Hepatocyte (in vitro differentiated cells): ENCODE measurements around the gene RABGAP1.

Experiments used
- EZH2 ChIP-seq: fragments of 200-600 bp; sonication (generic); IDR thresholded peaks from 2 replicates; pipeline ENCODE4 v1.6.1; 2016; ENCODE audit warnings: antibody characterized with exemption, mild to moderate bottlenecking, borderline replicate concordance
- TF ChIP-seq, protein P1 (sequence below): fragments of 200-600 bp; sonication (generic); IDR thresholded peaks from 2 replicates; pipeline ENCODE4 v1.5.1; 2016; ENCODE audit warnings: antibody characterized with exemption, mild to moderate bottlenecking; ENCODE audit not compliant: poor library complexity

DNA sequence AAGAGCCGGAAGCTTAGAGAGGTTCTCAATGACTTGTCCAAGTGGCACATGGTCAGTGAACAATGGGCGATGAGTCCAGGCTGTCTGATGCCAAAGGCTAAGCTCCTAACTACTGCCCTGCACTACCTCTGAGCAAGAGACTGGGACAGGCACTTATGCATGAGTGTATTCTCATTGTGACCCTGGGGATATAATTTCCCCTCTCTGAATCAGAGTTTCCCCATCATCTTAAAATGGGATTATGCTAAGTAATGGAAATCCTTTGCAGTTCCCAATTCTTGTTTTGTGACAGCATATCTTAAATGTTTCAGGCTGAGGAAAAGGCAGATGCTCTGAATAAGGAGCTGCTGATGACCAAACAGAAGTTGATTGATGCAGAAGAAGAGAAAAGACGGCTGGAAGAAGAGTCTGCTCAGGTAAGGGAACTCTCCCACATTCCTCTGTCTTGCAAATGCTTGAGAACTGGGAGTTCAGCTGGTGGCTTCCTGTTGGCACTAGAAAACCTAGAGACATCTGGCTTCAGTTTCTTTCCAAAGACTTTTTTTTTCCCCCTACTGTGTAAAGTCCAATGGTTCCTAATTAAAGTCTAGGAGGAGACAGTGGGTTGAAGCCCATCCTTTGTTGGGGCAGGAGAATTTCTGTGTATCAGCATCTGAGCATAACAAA lies 156.7 kb downstream of the RABGAP1 start:
- TF ChIP-seq, protein P1, sequence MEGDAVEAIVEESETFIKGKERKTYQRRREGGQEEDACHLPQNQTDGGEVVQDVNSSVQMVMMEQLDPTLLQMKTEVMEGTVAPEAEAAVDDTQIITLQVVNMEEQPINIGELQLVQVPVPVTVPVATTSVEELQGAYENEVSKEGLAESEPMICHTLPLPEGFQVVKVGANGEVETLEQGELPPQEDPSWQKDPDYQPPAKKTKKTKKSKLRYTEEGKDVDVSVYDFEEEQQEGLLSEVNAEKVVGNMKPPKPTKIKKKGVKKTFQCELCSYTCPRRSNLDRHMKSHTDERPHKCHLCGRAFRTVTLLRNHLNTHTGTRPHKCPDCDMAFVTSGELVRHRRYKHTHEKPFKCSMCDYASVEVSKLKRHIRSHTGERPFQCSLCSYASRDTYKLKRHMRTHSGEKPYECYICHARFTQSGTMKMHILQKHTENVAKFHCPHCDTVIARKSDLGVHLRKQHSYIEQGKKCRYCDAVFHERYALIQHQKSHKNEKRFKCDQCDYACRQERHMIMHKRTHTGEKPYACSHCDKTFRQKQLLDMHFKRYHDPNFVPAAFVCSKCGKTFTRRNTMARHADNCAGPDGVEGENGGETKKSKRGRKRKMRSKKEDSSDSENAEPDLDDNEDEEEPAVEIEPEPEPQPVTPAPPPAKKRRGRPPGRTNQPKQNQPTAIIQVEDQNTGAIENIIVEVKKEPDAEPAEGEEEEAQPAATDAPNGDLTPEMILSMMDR = no peak
- TF ChIP-seq EZH2 = no peak
